HL-60 (cell line): ENCODE results near the gene SACM1L.

ENCODE experiments used
- GABPA ChIP-seq: IDR thresholded peaks from 2 replicates; pipeline ENCODE4 v1.6.1; 2012; ENCODE audit warnings: low read depth
- POLR2AphosphoS5 ChIP-seq: IDR thresholded peaks from 2 replicates; pipeline ENCODE4 v1.6.1; 2012; ENCODE audit warnings: low read depth
- TF ChIP-seq, protein P1 (sequence below): IDR thresholded peaks from one replicate; pipeline ENCODE4 v1.5.1; 2011; ENCODE audit warnings: low read length, control low read depth, inconsistent platforms; ENCODE audit not compliant: insufficient read depth

DNA sequence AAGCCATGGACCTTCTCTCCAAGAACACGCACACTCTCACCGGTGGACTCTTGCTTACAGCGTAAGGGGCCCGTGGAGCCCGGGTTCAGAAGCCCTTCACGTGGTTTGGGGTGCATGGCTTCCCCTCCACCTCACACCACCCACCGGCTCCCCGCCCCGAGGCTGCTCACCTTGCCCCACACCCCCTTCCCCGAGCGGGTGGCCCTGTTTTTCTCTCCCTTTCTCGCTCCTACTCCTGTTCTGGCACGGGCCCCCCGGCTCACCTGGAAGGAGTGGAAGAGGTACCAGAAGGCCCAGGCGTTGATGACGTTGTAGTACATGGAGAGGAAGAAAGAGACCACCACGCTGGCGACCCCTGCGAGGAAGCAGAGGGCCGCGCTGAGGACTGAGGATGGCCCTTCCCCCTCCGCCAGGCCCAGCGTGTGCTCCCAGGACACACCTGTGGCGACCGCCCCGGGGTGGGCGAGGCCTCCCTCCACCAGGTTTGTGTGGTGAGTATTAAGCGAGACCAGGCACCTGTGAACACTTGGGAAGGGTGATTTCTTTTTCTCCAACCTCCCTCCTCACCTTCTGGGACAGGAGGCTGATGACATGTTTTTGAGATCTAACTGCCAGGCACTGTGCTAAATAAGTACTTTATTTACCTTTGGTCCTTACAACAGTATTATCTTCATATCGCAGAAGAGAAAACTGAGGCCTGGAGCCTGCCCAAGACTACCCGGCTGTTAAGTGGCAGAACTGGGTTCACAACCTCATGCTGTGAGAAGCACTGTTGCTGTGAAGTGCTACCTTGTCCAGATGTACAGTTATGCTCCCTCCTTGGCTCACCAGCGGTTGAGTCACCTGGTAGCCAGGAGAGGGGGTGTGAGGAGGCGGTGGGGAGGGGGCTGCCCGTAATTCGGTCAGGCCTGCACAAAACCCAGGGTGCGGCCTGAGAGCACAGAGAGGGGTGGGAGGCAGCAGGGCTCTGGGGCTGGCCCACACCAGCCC, 90.8 kb downstream of the SACM1L start:
- TF ChIP-seq, protein P1, sequence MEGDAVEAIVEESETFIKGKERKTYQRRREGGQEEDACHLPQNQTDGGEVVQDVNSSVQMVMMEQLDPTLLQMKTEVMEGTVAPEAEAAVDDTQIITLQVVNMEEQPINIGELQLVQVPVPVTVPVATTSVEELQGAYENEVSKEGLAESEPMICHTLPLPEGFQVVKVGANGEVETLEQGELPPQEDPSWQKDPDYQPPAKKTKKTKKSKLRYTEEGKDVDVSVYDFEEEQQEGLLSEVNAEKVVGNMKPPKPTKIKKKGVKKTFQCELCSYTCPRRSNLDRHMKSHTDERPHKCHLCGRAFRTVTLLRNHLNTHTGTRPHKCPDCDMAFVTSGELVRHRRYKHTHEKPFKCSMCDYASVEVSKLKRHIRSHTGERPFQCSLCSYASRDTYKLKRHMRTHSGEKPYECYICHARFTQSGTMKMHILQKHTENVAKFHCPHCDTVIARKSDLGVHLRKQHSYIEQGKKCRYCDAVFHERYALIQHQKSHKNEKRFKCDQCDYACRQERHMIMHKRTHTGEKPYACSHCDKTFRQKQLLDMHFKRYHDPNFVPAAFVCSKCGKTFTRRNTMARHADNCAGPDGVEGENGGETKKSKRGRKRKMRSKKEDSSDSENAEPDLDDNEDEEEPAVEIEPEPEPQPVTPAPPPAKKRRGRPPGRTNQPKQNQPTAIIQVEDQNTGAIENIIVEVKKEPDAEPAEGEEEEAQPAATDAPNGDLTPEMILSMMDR, result no peak
- TF ChIP-seq GABPA, result no peak
- no peak for TF ChIP-seq POLR2AphosphoS5
